Measurements from ENCODE around the gene ALDH4A1. TPM values are rescaled to one million over a fixed set of nuclear protein-coding genes. Genes with fewer than 3 reads are reported as not detected.
A peak's percentile ranks its signal among the peaks of the same experiment; 100 is the strongest.

The ALDH4A1 gene
- total RNA-seq, 1 donor from 2014 or later, result 13.8 TPM

- FAIRE-seq (no peak), DNase-seq (ENCODE audit: low read depth) (peak; percentile 76)
- H3K4me3 Mint-ChIP-seq (ENCODE audit: unreplicated experiment), result peak overlapping the region; percentile 21
- H3K9me3 Mint-ChIP-seq (ENCODE audit: unreplicated experiment), result no peaks in the 10 kb centered on the region
- peaks cover 72% of the 10 kb centered on the region for H3K4me1 Mint-ChIP-seq (ENCODE audit: low read depth, unreplicated experiment)
- peaks cover 4% of the 10 kb centered on the region for H3K36me3 Mint-ChIP-seq (ENCODE audit: low read depth, unreplicated experiment)
- Histone ChIP-seq H3K36me3 (ENCODE audit: insufficient read depth, low read length) (peaks cover 1% of the 10 kb centered on the region), H3K79me2 (ENCODE audit: insufficient read depth, low read length) (peaks cover 99% of the 10 kb centered on the region), H3K4me3 (ENCODE audit: insufficient read depth, low read depth, low read length) (no peak overlapping the region), H3K4me1 (ENCODE audit: insufficient read depth, low read length) (peaks cover 79% of the 10 kb centered on the region), H3K27me3 (ENCODE audit: insufficient read depth, low read length) (no peaks in the 10 kb centered on the region), H3K9ac (ENCODE audit: low read length) (peak overlapping the region; percentile 77), H4K20me1 (ENCODE audit: insufficient read depth, low read length) (peaks cover 69% of the 10 kb centered on the region), H3K4me2 (ENCODE audit: low read length) (peak overlapping the region; percentile 93), H3K9me3 (ENCODE audit: insufficient read depth, low read depth, low read length) (no peaks in the 10 kb centered on the region), H3K27ac (ENCODE audit: low read depth, low read length) (peak overlapping the region; percentile 86), H2AFZ (ENCODE audit: low read depth, low read length) (no peak overlapping the region)
- no peaks in the 10 kb centered on the region for H3K27me3 Mint-ChIP-seq (ENCODE audit: low read depth, unreplicated experiment)
- no peak for TF ChIP-seq EZH2 (IDR thresholded peaks at IDR 0.05; ENCODE audit: insufficient read depth, low read length)
- no peak for TF ChIP-seq CTCF (IDR thresholded peaks at IDR 0.05; ENCODE audit: insufficient read depth, low read depth, low read length)
- H3K27ac Mint-ChIP-seq (ENCODE audit: unreplicated experiment), result peak overlapping the region; percentile 96
Measured at GRCh38 chr1:18948048-18948912, 45.9 kb upstream of the ALDH4A1 start.

GRCh38 chr1:18947570-18947969 is 45.2 kb upstream of the ALDH4A1 start:
- Histone ChIP-seq H3K9me3 (ENCODE audit: insufficient read depth, low read depth, low read length) (no peaks in the 10 kb centered on the region), H3K9ac (ENCODE audit: low read length) (peak overlapping the region; percentile 77), H2AFZ (ENCODE audit: low read depth, low read length) (no peak overlapping the region), H3K27me3 (ENCODE audit: insufficient read depth, low read length) (no peaks in the 10 kb centered on the region), H3K36me3 (ENCODE audit: insufficient read depth, low read length) (peaks cover 2% of the 10 kb centered on the region), H3K4me3 (ENCODE audit: insufficient read depth, low read depth, low read length) (no peak overlapping the region), H4K20me1 (ENCODE audit: insufficient read depth, low read length) (peaks cover 64% of the 10 kb centered on the region), H3K4me1 (ENCODE audit: insufficient read depth, low read length) (peaks cover 73% of the 10 kb centered on the region), H3K27ac (ENCODE audit: low read depth, low read length) (peak overlapping the region; percentile 86), H3K4me2 (ENCODE audit: low read length) (peak overlapping the region; percentile 93), H3K79me2 (ENCODE audit: insufficient read depth, low read length) (peaks cover 99% of the 10 kb centered on the region)
- Mint-ChIP-seq H3K27me3 (ENCODE audit: low read depth, unreplicated experiment) (no peaks in the 10 kb centered on the region), H3K4me3 (ENCODE audit: unreplicated experiment) (no peak overlapping the region), H3K4me1 (ENCODE audit: low read depth, unreplicated experiment) (peaks cover 71% of the 10 kb centered on the region), H3K9me3 (ENCODE audit: unreplicated experiment) (no peaks in the 10 kb centered on the region), H3K27ac (ENCODE audit: unreplicated experiment) (peak overlapping the region; percentile 77), H3K36me3 (ENCODE audit: low read depth, unreplicated experiment) (peaks cover 4% of the 10 kb centered on the region)
- DNase-seq (ENCODE audit: low read depth) (no peak), FAIRE-seq (no peak)
- TF ChIP-seq EZH2 (IDR thresholded peaks at IDR 0.05; ENCODE audit: insufficient read depth, low read length), result no peak
- TF ChIP-seq CTCF (IDR thresholded peaks at IDR 0.05; ENCODE audit: insufficient read depth, low read depth, low read length), result no peak

Data from astrocyte (in vitro differentiated cells and primary cell).